Chondrocyte (in vitro differentiated cells): ENCODE data around the gene PITPNM3. TPM values are rescaled to one million over a fixed set of nuclear protein-coding genes. Genes with fewer than 3 reads are reported as not detected.
A peak's percentile ranks its signal among the peaks of the same experiment; 100 is the strongest.

Experiments
- DNase-seq: peaks from one replicate; pipeline ENCODE4 v3.0.0; 2021; ENCODE audit warnings: mixed read lengths, low spot score
- H3K27ac Mint-ChIP-seq: one replicate; pipeline ENCODE4 v1.8.0; 2021; ENCODE audit warnings: mild to moderate bottlenecking, moderate library complexity, mixed read lengths; ENCODE audit not compliant: unreplicated experiment
- H3K27me3 Mint-ChIP-seq: 2 replicates; pipeline ENCODE4 v1.8.0; 2021; ENCODE audit warnings: low read depth, mixed read lengths
- H3K36me3 Mint-ChIP-seq: 2 replicates; pipeline ENCODE4 v1.8.0; 2021; ENCODE audit warnings: low read depth, mixed read lengths
- H3K4me1 Mint-ChIP-seq: 2 replicates; pipeline ENCODE4 v1.8.0; 2021; ENCODE audit warnings: low read depth, mild to moderate bottlenecking, mixed read lengths
- H3K4me3 Mint-ChIP-seq: one replicate; pipeline ENCODE4 v1.8.0; 2021; ENCODE audit warnings: mild to moderate bottlenecking, moderate library complexity, mixed read lengths; ENCODE audit not compliant: unreplicated experiment
- H3K9me3 Mint-ChIP-seq: 2 replicates; pipeline ENCODE4 v1.8.0; 2021; ENCODE audit warnings: low read depth, mixed read lengths
- total RNA-seq: library from RNA; stranded (reverse); gene quantifications from 3 replicates; pipeline ENCODE4 v1.2.1, GENCODE V29; 2021
- TF ChIP-seq, protein P1 (sequence below): fragments of 200-600 bp; sonication (generic); IDR thresholded peaks from 2 replicates; pipeline ENCODE4 v1.5.0; 2021; ENCODE audit warnings: antibody characterized with exemption, mild to moderate bottlenecking, moderate library complexity

Gene PITPNM3
- total RNA-seq, 1 donor from 2014 or later, result 5.7 TPM

DNA sequence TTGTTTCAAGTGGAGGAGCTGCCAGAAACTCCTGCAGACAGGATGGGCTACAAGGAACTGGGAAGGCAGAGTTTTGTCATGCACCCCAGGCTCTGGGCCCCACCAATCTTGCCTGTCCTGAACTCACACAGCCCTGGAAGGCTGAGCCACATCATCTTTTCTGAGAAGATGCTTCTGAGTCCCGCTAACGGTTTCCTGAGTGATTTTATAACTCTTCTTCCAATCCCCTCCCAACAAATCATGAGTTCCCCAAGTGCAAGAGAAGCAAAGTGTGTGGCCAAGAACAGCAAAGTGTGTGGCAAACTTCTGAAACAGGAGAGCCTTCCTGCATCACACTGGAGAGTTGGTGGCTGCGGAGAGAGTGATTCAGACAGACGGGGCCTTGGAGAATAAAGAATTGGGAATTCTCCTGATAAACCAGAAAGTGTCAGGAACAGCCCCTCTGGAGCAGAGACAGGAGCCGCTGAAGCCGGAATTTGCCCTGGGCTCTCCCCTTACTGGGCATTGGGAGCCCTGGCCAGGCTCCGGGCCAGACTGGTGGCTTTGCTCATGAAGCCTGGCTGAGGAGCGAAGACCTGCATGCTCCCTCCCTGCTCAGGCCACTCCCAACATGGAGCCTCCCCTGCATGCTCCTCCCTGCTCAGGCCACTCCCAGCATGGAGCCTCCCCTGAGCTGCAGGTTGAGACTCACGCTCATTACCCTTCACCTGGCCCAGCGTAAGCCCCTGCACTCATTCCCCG, 47.2 kb downstream of the PITPNM3 start:
- peaks cover 28% of the 10 kb centered on the region for H3K4me1 Mint-ChIP-seq
- H3K36me3 Mint-ChIP-seq, result no peaks in the 10 kb centered on the region
- TF ChIP-seq, protein P1, sequence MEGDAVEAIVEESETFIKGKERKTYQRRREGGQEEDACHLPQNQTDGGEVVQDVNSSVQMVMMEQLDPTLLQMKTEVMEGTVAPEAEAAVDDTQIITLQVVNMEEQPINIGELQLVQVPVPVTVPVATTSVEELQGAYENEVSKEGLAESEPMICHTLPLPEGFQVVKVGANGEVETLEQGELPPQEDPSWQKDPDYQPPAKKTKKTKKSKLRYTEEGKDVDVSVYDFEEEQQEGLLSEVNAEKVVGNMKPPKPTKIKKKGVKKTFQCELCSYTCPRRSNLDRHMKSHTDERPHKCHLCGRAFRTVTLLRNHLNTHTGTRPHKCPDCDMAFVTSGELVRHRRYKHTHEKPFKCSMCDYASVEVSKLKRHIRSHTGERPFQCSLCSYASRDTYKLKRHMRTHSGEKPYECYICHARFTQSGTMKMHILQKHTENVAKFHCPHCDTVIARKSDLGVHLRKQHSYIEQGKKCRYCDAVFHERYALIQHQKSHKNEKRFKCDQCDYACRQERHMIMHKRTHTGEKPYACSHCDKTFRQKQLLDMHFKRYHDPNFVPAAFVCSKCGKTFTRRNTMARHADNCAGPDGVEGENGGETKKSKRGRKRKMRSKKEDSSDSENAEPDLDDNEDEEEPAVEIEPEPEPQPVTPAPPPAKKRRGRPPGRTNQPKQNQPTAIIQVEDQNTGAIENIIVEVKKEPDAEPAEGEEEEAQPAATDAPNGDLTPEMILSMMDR, result no peak
- H3K27ac Mint-ChIP-seq, result no peak overlapping the region
- no peaks in the 10 kb centered on the region for H3K27me3 Mint-ChIP-seq
- no peak for DNase-seq
- no peaks in the 10 kb centered on the region for H3K9me3 Mint-ChIP-seq
- no peak overlapping the region for H3K4me3 Mint-ChIP-seq

DNA sequence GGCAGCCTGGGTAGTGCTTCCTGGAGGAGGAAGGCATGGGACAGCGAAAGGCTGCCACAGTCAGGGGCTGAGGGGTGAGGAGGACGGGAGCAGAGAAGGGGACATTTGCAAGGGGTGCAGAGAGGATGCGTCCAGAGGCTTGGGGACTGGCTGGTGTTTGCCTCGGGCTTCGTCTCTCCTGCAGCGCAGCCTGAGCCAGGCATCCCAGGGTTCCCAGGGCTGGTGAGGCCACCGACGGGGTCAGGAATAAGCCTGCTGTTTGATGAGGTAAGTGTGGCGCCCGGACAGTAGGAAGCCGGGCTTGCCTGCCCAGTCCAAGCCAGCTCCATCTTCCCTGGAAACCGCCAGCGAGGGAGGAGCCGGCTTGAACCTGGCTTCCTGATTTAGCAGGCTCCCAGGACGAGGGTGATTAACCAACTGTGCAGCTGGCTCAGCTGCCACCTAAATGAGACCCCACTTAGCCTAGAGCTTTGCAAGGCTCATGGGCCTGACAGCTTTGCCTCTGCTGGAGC, 47.8 kb downstream of the PITPNM3 start:
- H3K27me3 Mint-ChIP-seq, result no peaks in the 10 kb centered on the region
- TF ChIP-seq, protein P1, result no peak
- H3K4me1 Mint-ChIP-seq, result peaks cover 28% of the 10 kb centered on the region

DNA sequence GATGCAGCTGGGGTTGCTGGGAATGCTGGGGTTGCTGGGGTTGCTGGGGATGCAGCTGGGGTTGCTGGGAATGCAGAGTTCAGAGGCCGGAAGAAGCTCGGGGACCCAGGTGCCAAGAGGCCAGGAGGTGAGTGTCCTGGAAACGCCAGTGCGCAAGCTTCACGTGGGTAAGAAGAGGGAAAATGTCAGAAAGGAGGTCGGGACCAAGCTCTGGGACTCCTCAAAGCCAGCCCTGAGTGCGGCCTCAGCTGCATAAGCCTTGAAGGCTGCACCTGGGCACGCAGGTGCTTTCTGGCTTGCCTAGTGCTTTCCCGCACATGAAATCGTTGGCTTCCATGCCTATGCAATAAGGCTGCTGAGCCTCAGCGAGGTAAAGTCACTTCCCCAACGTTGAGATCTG, 48.3 kb downstream of the PITPNM3 start:
- no peak for DNase-seq
- Mint-ChIP-seq H3K4me3 (no peak overlapping the region), H3K27ac (peak overlapping the region; percentile 90), H3K27me3 (no peaks in the 10 kb centered on the region), H3K9me3 (no peaks in the 10 kb centered on the region), H3K36me3 (no peaks in the 10 kb centered on the region), H3K4me1 (peaks cover 28% of the 10 kb centered on the region)
- TF ChIP-seq, protein P1, result no peak

More for the DNA sequence above, 47.8 kb downstream of the PITPNM3 start:
- no peak overlapping the region for H3K27ac Mint-ChIP-seq
- H3K36me3 Mint-ChIP-seq, result no peaks in the 10 kb centered on the region
- no peak overlapping the region for H3K4me3 Mint-ChIP-seq
- DNase-seq, result no peak
- H3K9me3 Mint-ChIP-seq, result no peaks in the 10 kb centered on the region

DNA sequence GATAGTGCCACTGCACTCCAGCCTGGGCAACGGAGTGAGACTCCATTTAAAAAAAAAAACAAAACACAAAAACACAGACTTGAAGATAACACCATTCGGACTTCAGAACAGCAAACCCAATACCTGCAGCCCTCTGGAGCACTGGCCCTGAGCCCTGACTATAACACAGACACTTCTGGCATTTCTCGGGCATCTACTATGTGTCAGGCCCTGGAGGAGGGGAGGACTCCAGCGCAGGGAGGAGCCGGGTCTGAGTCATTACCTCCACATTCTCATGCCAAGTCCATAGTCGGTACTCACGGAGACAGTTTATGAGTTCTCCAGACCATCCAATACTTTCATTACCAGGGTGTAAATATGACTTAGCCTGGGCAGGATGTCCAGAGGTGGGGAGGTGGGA, 48.8 kb downstream of the PITPNM3 start:
- H3K4me3 Mint-ChIP-seq, result no peak overlapping the region
- TF ChIP-seq, protein P1, result no peak
- no peaks in the 10 kb centered on the region for H3K9me3 Mint-ChIP-seq
- peaks cover 28% of the 10 kb centered on the region for H3K4me1 Mint-ChIP-seq
- H3K36me3 Mint-ChIP-seq, result no peaks in the 10 kb centered on the region
- DNase-seq, result no peak
- H3K27me3 Mint-ChIP-seq, result no peaks in the 10 kb centered on the region
- H3K27ac Mint-ChIP-seq, result peak overlapping the region; percentile 90

DNA sequence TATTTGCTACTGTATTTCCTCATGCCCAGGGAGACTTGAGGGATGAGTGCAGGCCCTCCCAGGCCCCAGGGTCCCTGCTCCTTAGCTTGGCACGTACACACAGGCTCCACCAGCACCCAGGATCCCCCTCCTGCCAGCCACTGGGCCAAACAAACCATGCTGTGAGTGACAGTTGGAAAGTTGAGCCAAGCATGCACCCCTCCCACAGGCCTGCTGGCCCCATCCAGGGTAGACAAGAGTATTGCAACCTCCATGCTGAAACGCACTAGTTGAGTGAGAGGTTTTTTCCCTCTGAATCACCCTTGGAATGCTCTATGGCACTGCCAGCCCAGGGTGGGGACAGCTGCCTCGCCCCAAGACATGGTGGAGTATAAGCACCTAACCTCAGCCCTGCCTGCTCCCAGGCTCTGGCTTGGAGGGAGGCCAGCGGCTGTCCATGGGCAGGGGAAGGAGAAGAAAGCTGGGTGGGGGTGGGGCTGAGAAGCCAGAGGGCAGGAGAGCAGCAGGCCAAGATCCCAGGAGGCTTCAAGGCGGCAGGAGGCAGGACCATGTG, 49.6 kb downstream of the PITPNM3 start:
- DNase-seq, result no peak
- Mint-ChIP-seq H3K36me3 (no peaks in the 10 kb centered on the region), H3K4me1 (peaks cover 28% of the 10 kb centered on the region), H3K27me3 (no peaks in the 10 kb centered on the region), H3K27ac (peak overlapping the region; percentile 90), H3K4me3 (no peak overlapping the region), H3K9me3 (no peaks in the 10 kb centered on the region)
- TF ChIP-seq, protein P1, result no peak
